ENCODE results near the gene ZNF367. TPM values are rescaled to one million over a fixed set of nuclear protein-coding genes. Genes with fewer than 3 reads are reported as not detected.
"Not testable (repeated sequence)": the region's sequence is repeated elsewhere in the genome, so short reads cannot be mapped to it uniquely, and the experiment has no call there.

Gene ZNF367
- total RNA-seq, 4 donors from 2014 or later: 2.5 to 4.3 (median 3.1) TPM

- Histone ChIP-seq H3K36me3 (no peaks in the 10 kb centered on the region), H3K9me3 (no peaks in the 10 kb centered on the region), H3K27ac (no peak overlapping the region), H3K27me3 (no peaks in the 10 kb centered on the region), H3K4me1 (peaks cover 0 to 34% (median 5%) of the 10 kb centered on the region in 4 donors), H3K4me3 (no peak overlapping the region)
- TF ChIP-seq POLR2A (IDR thresholded peaks at IDR 0.05) (no peak), EP300 (IDR thresholded peaks at IDR 0.05) (no peak)
- 87 to 89% methylated on average over 3 of the region's 3 CpGs for WGBS, 2 donors
- no peak for DNase-seq (ENCODE audit: low spot score in 2 of 2)
Observed at GRCh38 chr9:96378187-96378586, 40.0 kb downstream of the ZNF367 start.

GRCh38 chr9:96376891-96377874 lies 41.0 kb downstream of the ZNF367 start:
- H3K4me3 ChIP-seq: no peak overlapping the region
- no peaks in the 10 kb centered on the region for H3K36me3 ChIP-seq
- TF ChIP-seq CTCF (IDR thresholded peaks at IDR 0.05) (no peak), POLR2A (IDR thresholded peaks at IDR 0.05) (no peak), EP300 (IDR thresholded peaks at IDR 0.05) (no peak)
- peaks cover 0 to 27% (median 4%) of the 10 kb centered on the region in 4 donors for H3K4me1 ChIP-seq
- no peaks in the 10 kb centered on the region for H3K9me3 ChIP-seq
- no peak overlapping the region for H3K27ac ChIP-seq
- H3K27me3 ChIP-seq: no peaks in the 10 kb centered on the region
- WGBS, 2 donors: 81 to 82% methylated on average over 13 of the region's 13 CpGs
- no peak for DNase-seq (ENCODE audit: low spot score in 2 of 2)

- H3K4me3 ChIP-seq; H3K36me3 ChIP-seq; H3K9me3 ChIP-seq; H3K27ac ChIP-seq; H3K27me3 ChIP-seq; H3K4me1 ChIP-seq; DNase-seq (ENCODE audit: low spot score in 2 of 2): not testable (repeated sequence)
- 90 to 92% methylated on average over 6 of the region's 6 CpGs for WGBS, 2 donors
Observed at GRCh38 chr9:96375507-96375906, 42.7 kb downstream of the ZNF367 start.

GRCh38 chr9:96367943-96368342 lies 50.2 kb downstream of the ZNF367 start:
- 95 to 98% methylated on average over 1 of the region's 1 CpG for WGBS, 2 donors
- TF ChIP-seq EP300 (IDR thresholded peaks at IDR 0.05) (no peak), CTCF (IDR thresholded peaks at IDR 0.05) (no peak), POLR2A (IDR thresholded peaks at IDR 0.05) (no peak)
- no peak for DNase-seq (ENCODE audit: low spot score in 2 of 2)
- H3K4me1 ChIP-seq: peaks cover 0 to 4% (median 0%) of the 10 kb centered on the region in 4 donors
- H3K27ac ChIP-seq: no peak overlapping the region
- peaks cover 6 to 32% (median 7%) of the 10 kb centered on the region in 3 donors for H3K36me3 ChIP-seq
- H3K4me3 ChIP-seq: no peak overlapping the region
- no peaks in the 10 kb centered on the region for H3K9me3 ChIP-seq
- no peaks in the 10 kb centered on the region for H3K27me3 ChIP-seq

- Histone ChIP-seq H3K9me3 (no peaks in the 10 kb centered on the region), H3K4me1 (no peaks in the 10 kb centered on the region), H3K27ac (no peak overlapping the region), H3K36me3 (peaks cover 6 to 77% (median 7%) of the 10 kb centered on the region in 3 donors), H3K27me3 (no peaks in the 10 kb centered on the region), H3K4me3 (no peak overlapping the region)
- 92 to 96% methylated on average over 9 of the region's 9 CpGs for WGBS, 2 donors
- TF ChIP-seq EP300 (IDR thresholded peaks at IDR 0.05) (no peak), POLR2A (IDR thresholded peaks at IDR 0.05) (no peak), CTCF (IDR thresholded peaks at IDR 0.05) (no peak)
- DNase-seq (ENCODE audit: low spot score in 2 of 2): no peak
Observed at GRCh38 chr9:96363175-96363967, 54.8 kb downstream of the ZNF367 start.

- DNase-seq (ENCODE audit: low spot score in 2 of 2); H3K27me3 ChIP-seq; H3K27ac ChIP-seq; H3K4me1 ChIP-seq; H3K4me3 ChIP-seq; H3K9me3 ChIP-seq: not testable (repeated sequence)
- H3K36me3 ChIP-seq: peaks cover 6 to 80% (median 9%) of the 10 kb centered on the region in 3 donors
- WGBS, 2 donors: 94 to 96% methylated on average over 6 of the region's 6 CpGs
Observed at GRCh38 chr9:96362119-96362518, 56.1 kb downstream of the ZNF367 start.
